ENCODE measurements around the gene CDH4. TPM values are rescaled to one million over a fixed set of nuclear protein-coding genes. Genes with fewer than 3 reads are reported as not detected.

CDH4 gene
- total RNA-seq, 6 experiments from 2014 or later: 5.8 to 12.8 (median 10.9) TPM

DNA sequence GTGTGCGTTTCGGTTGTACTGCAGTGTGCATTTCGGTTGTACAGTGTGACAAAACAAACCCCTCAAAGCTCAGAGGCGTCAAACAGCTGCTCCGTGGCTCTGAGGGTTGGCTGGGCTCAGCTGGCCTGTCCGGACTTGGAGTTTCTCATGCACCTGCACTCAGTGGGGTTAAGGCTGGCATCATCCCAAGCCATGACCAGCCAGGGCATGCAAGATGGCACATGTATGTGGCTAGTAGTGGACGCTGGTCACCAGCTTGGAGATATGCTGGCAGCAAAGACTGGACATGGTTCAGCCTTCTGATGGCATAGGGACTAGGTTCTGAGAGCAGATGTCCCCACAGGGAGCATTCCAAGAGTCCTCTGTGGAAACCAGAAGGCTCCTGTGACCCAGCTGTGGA, 187.2 kb downstream of the CDH4 start:
- Mint-ChIP-seq H3K27ac (no peak overlapping the region), H3K4me3 (no peak overlapping the region), H3K36me3 (ENCODE audit: low read depth) (peaks cover 4% of the 10 kb centered on the region; the same call in 1 of the 2 replicates), H3K9me3 (no peaks in the 10 kb centered on the region), H3K27me3 (ENCODE audit: insufficient read depth) (peaks cover 2% of the 10 kb centered on the region), H3K4me1 (ENCODE audit: low read depth) (peaks cover 26% of the 10 kb centered on the region)
- no peak for DNase-seq
- TF ChIP-seq, protein P1, sequence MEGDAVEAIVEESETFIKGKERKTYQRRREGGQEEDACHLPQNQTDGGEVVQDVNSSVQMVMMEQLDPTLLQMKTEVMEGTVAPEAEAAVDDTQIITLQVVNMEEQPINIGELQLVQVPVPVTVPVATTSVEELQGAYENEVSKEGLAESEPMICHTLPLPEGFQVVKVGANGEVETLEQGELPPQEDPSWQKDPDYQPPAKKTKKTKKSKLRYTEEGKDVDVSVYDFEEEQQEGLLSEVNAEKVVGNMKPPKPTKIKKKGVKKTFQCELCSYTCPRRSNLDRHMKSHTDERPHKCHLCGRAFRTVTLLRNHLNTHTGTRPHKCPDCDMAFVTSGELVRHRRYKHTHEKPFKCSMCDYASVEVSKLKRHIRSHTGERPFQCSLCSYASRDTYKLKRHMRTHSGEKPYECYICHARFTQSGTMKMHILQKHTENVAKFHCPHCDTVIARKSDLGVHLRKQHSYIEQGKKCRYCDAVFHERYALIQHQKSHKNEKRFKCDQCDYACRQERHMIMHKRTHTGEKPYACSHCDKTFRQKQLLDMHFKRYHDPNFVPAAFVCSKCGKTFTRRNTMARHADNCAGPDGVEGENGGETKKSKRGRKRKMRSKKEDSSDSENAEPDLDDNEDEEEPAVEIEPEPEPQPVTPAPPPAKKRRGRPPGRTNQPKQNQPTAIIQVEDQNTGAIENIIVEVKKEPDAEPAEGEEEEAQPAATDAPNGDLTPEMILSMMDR (IDR thresholded peaks at IDR 0.05): no peak

DNA sequence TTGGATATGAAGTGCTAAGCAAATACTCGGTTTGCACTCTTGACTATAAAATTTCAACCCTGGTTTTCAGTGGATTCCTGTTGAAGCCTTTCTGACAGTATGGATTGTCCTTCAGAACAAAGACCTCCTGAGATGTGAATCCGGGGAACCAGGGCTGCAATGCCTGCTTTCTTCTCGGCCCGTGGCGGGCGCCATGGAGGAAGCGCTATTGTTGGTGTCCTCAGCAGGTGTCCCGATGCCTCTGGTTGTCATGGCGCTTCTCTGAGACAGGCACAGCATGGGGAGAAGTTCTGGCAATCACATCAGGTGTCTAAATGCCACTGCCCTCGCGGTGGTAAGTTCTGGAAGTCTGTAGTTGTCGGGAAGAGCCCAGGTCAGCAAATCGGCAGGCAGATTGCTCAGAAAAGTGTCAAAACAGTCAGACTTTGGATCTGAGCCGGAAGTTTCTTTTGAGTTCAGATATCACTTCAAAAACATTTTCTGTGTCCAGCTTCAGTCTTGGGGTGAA, 188.5 kb downstream of the CDH4 start:
- Mint-ChIP-seq H3K27ac (no peak overlapping the region), H3K4me3 (no peak overlapping the region), H3K36me3 (ENCODE audit: low read depth) (peaks cover 4% of the 10 kb centered on the region), H3K9me3 (no peaks in the 10 kb centered on the region), H3K27me3 (ENCODE audit: insufficient read depth) (no peaks in the 10 kb centered on the region; the same call in 1 of the 2 replicates), H3K4me1 (ENCODE audit: low read depth) (peaks cover 26% of the 10 kb centered on the region)
- no peak for DNase-seq
- TF ChIP-seq, protein P1 (IDR thresholded peaks at IDR 0.05): no peak

DNA sequence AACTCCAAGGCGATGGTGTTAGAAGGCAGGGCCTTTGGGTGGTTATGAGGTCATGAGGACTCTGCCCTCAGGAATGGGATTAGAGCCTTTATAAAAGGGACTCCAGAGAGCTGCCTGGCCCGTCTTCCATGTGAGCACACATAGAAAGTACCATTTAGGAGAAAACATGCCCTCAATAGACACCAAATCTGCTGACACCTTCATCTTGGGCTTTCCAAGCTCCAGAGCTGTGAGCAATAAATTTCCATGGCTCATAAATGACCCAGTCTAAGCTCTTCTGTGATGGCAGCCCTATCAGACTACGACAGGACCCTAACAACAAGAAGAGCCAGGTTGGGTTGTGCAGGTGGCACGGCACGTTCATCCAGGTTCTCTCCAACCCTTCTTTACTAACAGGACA, 189.5 kb downstream of the CDH4 start:
- no peaks in the 10 kb centered on the region; the same call in 1 of the 2 replicates for H3K36me3 Mint-ChIP-seq (ENCODE audit: low read depth)
- no peaks in the 10 kb centered on the region for H3K9me3 Mint-ChIP-seq
- no peaks in the 10 kb centered on the region for H3K27me3 Mint-ChIP-seq (ENCODE audit: insufficient read depth)
- H3K4me3 Mint-ChIP-seq: no peak overlapping the region
- TF ChIP-seq, protein P1 (IDR thresholded peaks at IDR 0.05): no peak
- DNase-seq: no peak
- no peak overlapping the region for H3K27ac Mint-ChIP-seq
- peaks cover 18% of the 10 kb centered on the region for H3K4me1 Mint-ChIP-seq (ENCODE audit: low read depth)

DNA sequence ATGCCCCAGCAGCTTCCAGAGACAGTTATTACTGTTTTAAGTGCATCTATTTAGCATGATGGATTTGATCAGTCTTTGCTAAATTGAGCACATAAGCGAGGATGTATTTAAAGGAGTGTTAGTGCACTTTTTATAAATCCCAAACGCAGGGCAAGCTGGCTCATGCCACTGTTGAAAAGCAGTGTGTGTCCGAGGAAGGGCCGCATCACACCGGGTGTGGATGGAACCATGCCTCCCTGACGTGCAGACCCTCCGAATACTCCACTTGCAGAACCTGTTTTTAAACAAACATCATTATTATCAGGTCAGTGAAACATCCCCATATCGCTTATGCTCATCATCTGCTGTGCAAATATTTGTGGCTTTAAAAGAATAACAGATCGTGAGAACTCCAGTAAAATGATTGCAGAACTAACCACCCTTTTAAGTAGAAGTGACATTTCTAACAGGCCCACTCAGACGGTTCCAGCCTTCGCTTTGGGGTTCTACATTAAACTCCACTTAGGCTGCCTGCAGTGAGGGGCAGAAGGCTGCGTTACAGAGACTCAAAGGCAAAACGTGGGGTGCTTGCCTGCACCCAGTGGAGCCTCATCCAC, 190.1 kb downstream of the CDH4 start:
- Mint-ChIP-seq H3K9me3 (no peaks in the 10 kb centered on the region), H3K4me1 (ENCODE audit: low read depth) (peaks cover 12% of the 10 kb centered on the region), H3K27ac (no peak overlapping the region), H3K4me3 (no peak overlapping the region), H3K27me3 (ENCODE audit: insufficient read depth) (no peaks in the 10 kb centered on the region), H3K36me3 (ENCODE audit: low read depth) (no peaks in the 10 kb centered on the region; the same call in 1 of the 2 replicates)
- DNase-seq: no peak
- TF ChIP-seq, protein P1 (IDR thresholded peaks at IDR 0.05): no peak

DNA sequence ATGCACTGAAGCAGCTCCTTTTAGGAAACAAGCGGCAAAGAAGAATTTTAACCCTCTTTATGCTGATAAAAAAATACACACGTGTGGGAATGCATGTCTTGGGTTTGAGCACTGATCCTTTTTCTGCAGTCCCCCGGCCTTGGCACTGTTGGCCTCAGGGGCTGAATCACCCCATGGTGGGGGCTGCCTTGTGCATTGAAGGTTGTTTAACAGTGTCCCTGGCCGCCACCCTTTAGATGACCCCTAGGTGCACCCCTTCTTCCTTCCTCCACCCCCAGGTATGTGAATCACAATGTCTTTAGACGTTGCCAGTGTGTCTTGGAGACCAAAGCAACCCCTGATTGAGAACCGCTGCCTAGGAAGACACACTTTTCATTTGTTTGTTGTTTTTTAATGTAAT, 190.7 kb downstream of the CDH4 start:
- no peaks in the 10 kb centered on the region; the same call in 1 of the 2 replicates for H3K36me3 Mint-ChIP-seq (ENCODE audit: low read depth)
- H3K4me1 Mint-ChIP-seq (ENCODE audit: low read depth): peaks cover 6% of the 10 kb centered on the region; the same call in 1 of the 2 replicates
- DNase-seq: no peak
- no peak overlapping the region for H3K4me3 Mint-ChIP-seq
- no peak overlapping the region for H3K27ac Mint-ChIP-seq
- no peaks in the 10 kb centered on the region for H3K27me3 Mint-ChIP-seq (ENCODE audit: insufficient read depth)
- TF ChIP-seq, protein P1 (IDR thresholded peaks at IDR 0.05): no peak
- H3K9me3 Mint-ChIP-seq: peaks cover 1% of the 10 kb centered on the region; the same call in 1 of the 2 replicates
